GM19467 (cell line): ENCODE measurements around the gene FRMD4B.
"Not testable (repeated sequence)": the region's sequence is repeated elsewhere in the genome, so short reads cannot be mapped to it uniquely, and the experiment has no call there.

Source experiments
- ATAC-seq: cut with Tn5 transposase; IDR thresholded peaks from one replicate; pipeline ENCODE4 v1.9.1; 2021; ENCODE audit warnings: mild to moderate bottlenecking, moderate library complexity; ENCODE audit not compliant: unreplicated experiment

Gene FRMD4B

GRCh38 chr3:69251078-69251805 is 134.6 kb downstream of the FRMD4B start:
- no peak for ATAC-seq

- ATAC-seq = no peak
Measured at GRCh38 chr3:69250014-69250413, 135.9 kb downstream of the FRMD4B start.

- no peak for ATAC-seq
Measured at GRCh38 chr3:69249001-69249400, 136.9 kb downstream of the FRMD4B start.

- no peak for ATAC-seq
Measured at GRCh38 chr3:69248436-69248835, 137.5 kb downstream of the FRMD4B start.

GRCh38 chr3:69246612-69247011 is 139.3 kb downstream of the FRMD4B start:
- ATAC-seq = no peak

- ATAC-seq = no peak
Measured at GRCh38 chr3:69244039-69244438, 141.8 kb downstream of the FRMD4B start.

- ATAC-seq = no peak
Measured at GRCh38 chr3:69241769-69242168, 144.1 kb downstream of the FRMD4B start.

- ATAC-seq = no peak
Measured at GRCh38 chr3:69240651-69241568, 145.0 kb downstream of the FRMD4B start.

GRCh38 chr3:69239063-69239462 is 146.8 kb downstream of the FRMD4B start:
- no peak for ATAC-seq

GRCh38 chr3:69236812-69237707 is 148.8 kb downstream of the FRMD4B start:
- no peak for ATAC-seq

GRCh38 chr3:69235882-69236281 is 150.0 kb downstream of the FRMD4B start:
- ATAC-seq = no peak

- ATAC-seq = not testable (repeated sequence)
Measured at GRCh38 chr3:69235227-69235626, 150.7 kb downstream of the FRMD4B start.

- ATAC-seq = no peak
Measured at GRCh38 chr3:69232482-69232881, 153.4 kb downstream of the FRMD4B start.

GRCh38 chr3:69231929-69232440 is 153.9 kb downstream of the FRMD4B start:
- no peak for ATAC-seq

GRCh38 chr3:69226071-69226470 is 159.8 kb downstream of the FRMD4B start:
- no peak for ATAC-seq

- ATAC-seq = no peak
Measured at GRCh38 chr3:69219101-69219708, 166.7 kb downstream of the FRMD4B start.

- ATAC-seq = no peak
Measured at GRCh38 chr3:69218079-69218478, 167.8 kb downstream of the FRMD4B start.

GRCh38 chr3:69216981-69217380 is 168.9 kb downstream of the FRMD4B start:
- ATAC-seq = no peak

- ATAC-seq = no peak
Measured at GRCh38 chr3:69214241-69214640, 171.6 kb downstream of the FRMD4B start.

- no peak for ATAC-seq
Measured at GRCh38 chr3:69212411-69213160, 173.3 kb downstream of the FRMD4B start.
